GM12872 (cell line): ENCODE results near the gene TPCN2.

ENCODE experiments used
- TF ChIP-seq, protein P1 (sequence below): IDR thresholded peaks from 3 replicates; pipeline ENCODE4 v1.5.1; 2011; ENCODE audit warnings: low read depth, mild to moderate bottlenecking, low read length, moderate library complexity; ENCODE audit not compliant: insufficient read depth

TPCN2 gene

DNA sequence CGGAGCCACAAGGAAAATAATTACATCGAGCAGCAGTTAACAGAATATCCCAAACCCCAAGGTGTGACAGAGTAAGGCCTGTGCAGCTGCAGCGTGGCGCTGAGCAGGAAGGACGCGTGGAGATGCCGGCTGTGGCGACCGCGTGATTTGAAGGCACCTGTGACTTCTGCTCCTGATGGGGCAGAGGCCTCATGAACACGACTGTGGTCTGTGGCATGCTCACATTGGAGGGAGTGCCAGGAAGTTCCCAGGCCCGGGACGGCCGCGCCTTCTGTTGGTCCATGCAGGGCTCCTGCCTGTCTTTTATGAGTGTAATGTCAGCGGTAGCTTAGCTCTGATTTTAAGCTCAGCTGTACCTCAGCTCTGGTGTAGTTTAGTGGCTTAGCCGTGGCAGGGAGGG, 50.4 kb downstream of the TPCN2 start:
- TF ChIP-seq, protein P1, sequence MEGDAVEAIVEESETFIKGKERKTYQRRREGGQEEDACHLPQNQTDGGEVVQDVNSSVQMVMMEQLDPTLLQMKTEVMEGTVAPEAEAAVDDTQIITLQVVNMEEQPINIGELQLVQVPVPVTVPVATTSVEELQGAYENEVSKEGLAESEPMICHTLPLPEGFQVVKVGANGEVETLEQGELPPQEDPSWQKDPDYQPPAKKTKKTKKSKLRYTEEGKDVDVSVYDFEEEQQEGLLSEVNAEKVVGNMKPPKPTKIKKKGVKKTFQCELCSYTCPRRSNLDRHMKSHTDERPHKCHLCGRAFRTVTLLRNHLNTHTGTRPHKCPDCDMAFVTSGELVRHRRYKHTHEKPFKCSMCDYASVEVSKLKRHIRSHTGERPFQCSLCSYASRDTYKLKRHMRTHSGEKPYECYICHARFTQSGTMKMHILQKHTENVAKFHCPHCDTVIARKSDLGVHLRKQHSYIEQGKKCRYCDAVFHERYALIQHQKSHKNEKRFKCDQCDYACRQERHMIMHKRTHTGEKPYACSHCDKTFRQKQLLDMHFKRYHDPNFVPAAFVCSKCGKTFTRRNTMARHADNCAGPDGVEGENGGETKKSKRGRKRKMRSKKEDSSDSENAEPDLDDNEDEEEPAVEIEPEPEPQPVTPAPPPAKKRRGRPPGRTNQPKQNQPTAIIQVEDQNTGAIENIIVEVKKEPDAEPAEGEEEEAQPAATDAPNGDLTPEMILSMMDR: no peak

DNA sequence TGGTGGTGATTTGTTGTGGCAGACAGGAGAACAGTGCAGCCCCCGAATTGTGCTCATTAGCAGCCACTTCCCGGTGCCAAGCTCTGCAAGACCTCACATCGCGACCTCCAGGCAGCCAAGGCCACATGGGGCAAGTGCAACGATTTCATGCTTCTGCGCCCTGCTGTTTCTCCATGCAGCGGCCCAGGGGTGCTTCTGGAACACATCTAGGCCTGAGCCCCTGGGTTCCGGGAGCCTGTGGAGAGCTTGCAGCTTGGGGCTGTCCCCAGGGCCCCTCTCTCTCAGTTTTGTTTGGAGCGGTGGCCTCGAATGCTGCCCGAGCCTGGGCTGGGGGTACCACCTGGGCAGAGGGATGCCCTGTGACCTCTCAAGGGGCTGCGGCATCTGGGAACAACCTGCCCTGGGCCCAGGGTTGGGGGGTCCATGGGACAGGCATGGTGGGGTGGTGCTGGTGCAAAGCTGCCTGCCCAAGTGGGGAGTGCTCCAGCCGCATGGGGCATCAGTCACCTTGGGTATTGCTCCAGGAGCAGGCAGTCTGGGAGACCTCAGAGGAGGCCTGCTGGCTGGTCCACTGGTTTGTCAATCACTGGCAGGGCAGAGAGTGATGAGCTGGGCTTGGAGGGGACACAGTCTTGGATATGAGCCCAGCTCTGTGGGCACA, 51.9 kb downstream of the TPCN2 start:
- TF ChIP-seq, protein P1: no peak

DNA sequence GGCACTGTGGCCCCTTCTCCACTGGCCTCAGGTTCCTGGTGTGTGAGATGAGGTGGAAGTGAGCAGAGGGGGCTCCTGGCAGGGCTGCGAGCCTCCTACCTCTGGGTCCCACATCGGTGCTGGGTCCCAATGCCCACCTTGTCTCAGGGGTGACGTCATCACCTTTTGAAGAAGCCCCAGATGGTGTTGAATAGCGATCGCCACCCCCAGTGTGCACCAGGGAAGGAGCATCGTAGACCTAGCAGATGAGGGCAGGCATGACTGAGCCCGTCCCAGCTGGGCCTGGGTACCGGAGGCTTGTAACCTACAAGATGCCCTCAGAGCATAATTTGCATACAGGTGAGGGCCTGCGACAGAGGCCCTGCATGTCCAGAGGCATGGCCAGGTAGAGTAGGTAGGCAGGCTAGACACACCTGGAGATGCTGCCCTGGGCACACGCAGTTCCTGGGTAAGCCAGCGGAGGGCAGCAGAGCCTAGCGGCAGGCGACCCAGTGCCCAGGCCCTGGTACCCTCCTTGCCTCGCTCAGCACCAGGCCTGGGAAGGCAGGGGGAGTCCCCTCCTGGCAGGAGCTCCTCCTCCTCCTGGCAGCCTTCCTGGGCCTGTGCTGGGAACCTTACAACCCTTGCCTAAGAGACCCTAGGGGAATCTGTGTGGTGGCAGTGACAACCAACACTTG, 52.5 kb downstream of the TPCN2 start:
- TF ChIP-seq, protein P1: peak; percentile 100

DNA sequence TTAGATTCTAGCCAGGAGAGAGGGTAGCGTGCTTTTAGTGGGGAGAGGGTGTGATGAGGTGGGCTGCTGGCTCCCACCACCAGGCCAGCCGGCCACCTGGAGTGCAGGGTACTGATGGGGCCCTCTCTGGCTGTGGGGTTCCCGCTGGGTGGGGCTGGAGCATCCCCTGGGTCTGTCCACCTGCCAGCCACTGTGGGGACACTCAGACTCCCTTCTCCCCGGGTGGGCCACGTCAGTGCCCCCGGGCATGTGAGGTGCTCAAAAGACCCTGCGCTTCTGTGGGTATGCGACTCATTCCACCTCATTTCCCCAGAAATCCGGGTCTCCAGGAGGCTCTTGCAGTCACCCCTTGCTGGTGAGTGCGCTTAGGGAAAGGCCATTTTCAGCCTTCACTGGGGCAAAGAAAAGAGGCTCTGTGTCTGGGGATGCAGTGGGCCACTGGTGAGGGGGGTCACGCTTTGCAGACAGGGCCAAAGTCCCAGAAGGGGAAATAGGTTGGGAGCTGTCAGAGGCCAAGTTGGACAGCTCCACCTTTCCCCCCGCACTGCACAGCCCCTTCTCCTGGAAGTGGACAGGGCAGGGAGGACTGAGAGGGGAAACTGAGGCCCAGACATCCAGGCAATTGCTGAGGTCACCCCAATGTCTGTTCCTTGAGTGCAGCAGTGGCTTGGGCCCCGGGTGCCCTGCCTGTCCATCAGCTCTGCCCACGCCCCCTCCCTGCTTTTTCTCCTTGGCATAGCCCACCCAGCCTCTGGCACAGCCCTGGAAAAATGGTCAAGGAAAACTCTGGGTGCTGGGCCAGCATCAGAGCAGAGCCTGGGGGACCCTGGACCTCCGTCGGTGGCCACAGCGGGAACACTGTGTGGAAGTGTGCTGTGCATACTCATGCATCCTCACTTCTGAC, 53.3 kb downstream of the TPCN2 start:
- TF ChIP-seq, protein P1: no peak

DNA sequence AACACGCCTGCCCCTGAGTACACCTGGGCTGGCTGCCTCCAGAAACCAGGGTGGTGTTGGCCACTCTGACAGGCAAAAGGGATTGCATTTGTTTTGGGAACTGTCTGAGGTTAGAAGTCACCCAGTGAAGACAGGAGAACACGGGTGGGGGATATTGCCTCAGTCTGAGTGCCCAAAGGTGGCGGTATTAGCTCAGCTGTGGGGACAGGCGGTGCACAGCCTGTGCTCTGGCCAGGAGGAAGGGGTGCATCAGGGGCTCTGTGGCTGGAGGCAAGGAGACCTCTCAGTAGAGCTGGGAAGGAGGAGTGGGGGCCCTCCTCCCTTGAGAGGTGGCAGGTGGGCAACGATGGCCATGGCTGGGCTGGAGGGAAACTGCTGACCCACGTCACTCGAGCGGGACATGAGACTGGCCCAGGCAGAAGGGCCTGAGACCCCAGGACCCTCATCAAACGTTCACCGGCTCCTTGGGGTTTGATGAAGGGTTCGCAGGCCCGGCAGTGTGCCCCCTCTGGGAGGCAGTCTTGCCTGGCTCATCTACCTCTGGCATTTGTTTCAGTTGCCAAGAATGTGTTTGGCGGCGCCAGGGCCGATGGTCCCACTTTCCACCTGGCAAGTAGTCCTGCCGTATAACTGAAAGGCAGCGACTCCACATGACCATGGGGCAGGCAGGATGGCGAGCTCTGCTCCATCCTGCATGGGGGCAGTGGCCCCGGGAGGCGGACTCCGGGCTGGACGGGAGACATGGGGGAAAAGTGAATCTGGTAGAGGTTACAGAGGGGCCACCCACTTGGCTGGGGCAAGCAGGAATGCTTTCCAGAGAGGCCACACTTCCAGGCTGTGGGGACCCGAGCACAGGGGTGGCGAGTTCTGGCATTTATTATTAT, 54.2 kb downstream of the TPCN2 start:
- TF ChIP-seq, protein P1: no peak

DNA sequence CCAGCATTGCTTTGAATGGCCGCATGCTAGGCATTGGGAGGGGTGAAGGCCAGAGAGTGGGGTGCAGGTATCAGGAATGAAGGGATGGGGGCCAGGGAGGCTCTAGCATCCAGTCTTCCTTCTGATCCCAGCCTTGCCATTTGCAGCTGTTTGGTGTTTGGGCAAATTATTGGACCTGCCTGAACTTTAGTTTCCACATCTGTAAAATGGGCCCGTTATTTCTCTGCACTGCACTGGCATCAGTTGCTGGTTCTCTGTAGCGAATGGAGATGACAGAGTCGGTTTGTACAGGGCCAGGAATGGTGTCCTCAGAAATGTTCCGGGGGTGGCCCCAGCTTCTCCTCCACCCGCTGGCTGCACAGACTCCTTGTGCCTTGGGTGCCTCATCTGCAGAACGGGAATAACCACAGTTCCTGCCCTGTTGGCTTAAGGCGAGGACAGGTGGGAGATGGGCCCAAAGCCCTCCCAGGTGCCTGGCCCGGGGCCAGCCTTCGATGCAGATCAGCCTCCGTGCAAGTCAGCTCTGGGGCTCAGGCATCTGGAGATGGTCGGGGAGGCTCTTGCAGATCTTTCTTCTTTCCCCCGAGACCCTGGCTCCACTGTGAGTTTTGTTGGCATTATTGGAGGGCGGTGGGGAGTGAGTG, 55.6 kb downstream of the TPCN2 start:
- TF ChIP-seq, protein P1: no peak
